Mucosa of descending colon (tissue), 3 donors: ENCODE data around the gene SLC25A38. TPM values are rescaled to one million over a fixed set of nuclear protein-coding genes. Genes with fewer than 3 reads are reported as not detected.

Experiments used
- ATAC-seq: fragments of 200-7000 bp; cut with Tn5 transposase; one replicate; pipeline ENCODE4 v1.9.1; 2020; ENCODE audit warnings: mild to moderate bottlenecking, moderate library complexity
- DNase-seq, 3 donors: peaks; one replicate each; pipeline ENCODE4 v3.0.0-alpha.2; 2020
- H3K36me3 ChIP-seq: fragments of 200-600 bp; one replicate; pipeline ENCODE4 v1.8.0; 2021; ENCODE audit warnings: low read depth, mild to moderate bottlenecking
- H3K4me1 ChIP-seq: fragments of 200-600 bp; one replicate; pipeline ENCODE4 v1.8.0; 2021; ENCODE audit warnings: low read depth, mild to moderate bottlenecking
- H3K4me3 ChIP-seq: fragments of 200-600 bp; one replicate; pipeline ENCODE4 v1.8.0; 2021; ENCODE audit warnings: mild to moderate bottlenecking
- H3K9me3 ChIP-seq: fragments of 200-600 bp; one replicate; pipeline ENCODE4 v1.8.0; 2021; ENCODE audit warnings: mild to moderate bottlenecking
- CTCF ChIP-seq: fragments of 200-600 bp; IDR thresholded peaks from one replicate; pipeline ENCODE4 v1.8.0; 2022; ENCODE audit warnings: antibody characterized with exemption, mild to moderate bottlenecking
- intact Hi-C, 2 donors: fragments of 100-400 bp; cut with DNase I in 1 of 2; cut with micrococcal nuclease in 1 of 2; formaldehyde crosslinking; loops; one replicate each; pipeline versions ENCODE4 v1.11.0 to v1.11.1; 2022; cut with DNase I, micrococcal nuclease
- total RNA-seq, 3 donors: library from RNA; stranded (reverse); fragmentation: NEBNext Ultra II Directional in 2 of 3; extraction: Animal tissue kit (Norgen Biotek cat#: 25700) in 2 of 3; gene quantifications; one replicate each; pipeline versions ENCODE4 v1.2.1 to v1.2.4, GENCODE V29; 2021 to 2023
- donor health status: DM: no; HTN: no; CAD: no; lungs with moderate emphysema.
- donor health status: DM: no; HTN: no; CAD: no.
- donor health status: DM: no; HTN: yes; CAD: no.

SLC25A38 gene
- total RNA-seq, 3 donors from 2014 or later = 29.3 to 35.3 (median 34.4) TPM

GRCh38 chr3:39343076-39343717, 40.0 kb upstream of the SLC25A38 start:
- Histone ChIP-seq H3K9me3 (no peaks in the 10 kb centered on the region), H3K36me3 (no peaks in the 10 kb centered on the region), H3K4me3 (no peak overlapping the region), H3K4me1 (peaks cover 19% of the 10 kb centered on the region)
- ATAC-seq (peak; percentile 93), DNase-seq (peak in 1 of 3 donors; percentile 15)
- TF ChIP-seq CTCF = no peak
- intact Hi-C loops = no loop called here

GRCh38 chr3:39343760-39344159, 39.4 kb upstream of the SLC25A38 start:
- Histone ChIP-seq H3K36me3 (no peaks in the 10 kb centered on the region), H3K9me3 (no peaks in the 10 kb centered on the region), H3K4me3 (no peak overlapping the region), H3K4me1 (peaks cover 19% of the 10 kb centered on the region)
- intact Hi-C loops = no loop called here
- DNase-seq (no peak), ATAC-seq (no peak)
- no peak for TF ChIP-seq CTCF

GRCh38 chr3:39344746-39345344, 38.3 kb upstream of the SLC25A38 start:
- ATAC-seq = no peak
- H3K36me3 ChIP-seq = no peaks in the 10 kb centered on the region
- intact Hi-C loops = no loop called here
- H3K4me3 ChIP-seq = no peak overlapping the region
- H3K9me3 ChIP-seq = no peaks in the 10 kb centered on the region
- H3K4me1 ChIP-seq = peaks cover 26% of the 10 kb centered on the region
- DNase-seq = no peak
- no peak for TF ChIP-seq CTCF

- no peak for TF ChIP-seq CTCF
- intact Hi-C loops = no loop called here
- peak; percentile 31 for ATAC-seq
- Histone ChIP-seq H3K4me3 (no peak overlapping the region), H3K36me3 (no peaks in the 10 kb centered on the region), H3K9me3 (no peaks in the 10 kb centered on the region), H3K4me1 (peaks cover 31% of the 10 kb centered on the region)
- peak in 1 of 3 donors; percentile 14 for DNase-seq
Observed at GRCh38 chr3:39346785-39347585, 36.2 kb upstream of the SLC25A38 start.

- Histone ChIP-seq H3K4me1 (peaks cover 31% of the 10 kb centered on the region), H3K36me3 (no peaks in the 10 kb centered on the region), H3K4me3 (no peak overlapping the region), H3K9me3 (no peaks in the 10 kb centered on the region)
- no peak for TF ChIP-seq CTCF
- no peak for DNase-seq
- intact Hi-C loops = no loop called here
- no peak for ATAC-seq
Observed at GRCh38 chr3:39347586-39347876, 35.6 kb upstream of the SLC25A38 start.
